HEK293 (cell line): ENCODE data around the gene TLK1.

Experiments used
- CTCF ChIA-PET: fragments of 350-600 bp; formaldehyde crosslinking; extraction: SDS; loops from one replicate; lab custom pipeline; 2021; ENCODE audit warnings: antibody characterized with exemption; lab: Yijun Ruan, JAX
- POLR2A ChIA-PET: fragments of 300-600 bp; formaldehyde crosslinking; extraction: SDS; loops from one replicate; lab custom pipeline; 2020; ENCODE audit warnings: antibody characterized with exemption, inconsistent platforms; lab: Yijun Ruan, JAX
- H3K27ac ChIP-seq: fragments of 200-500 bp; sonication (Bioruptor generic); 2 replicates; pipeline ENCODE4 v1.5.1; 2014; ENCODE audit warnings: low read depth, low read length, control low read depth, inconsistent platforms; ENCODE audit errors: extremely low read depth
- H3K36me3 ChIP-seq, 2 experiments: fragments of 200-500 bp in 1 of 2; sonication (Bioruptor generic) in 1 of 2; 1 replicate in 1 of 2; 2 replicates in 1 of 2; pipeline ENCODE4 v1.5.1; 2014 to 2017; ENCODE audit warnings: inconsistent platforms in 2 of 2, low read length in 2 of 2; ENCODE audit not compliant: control insufficient read depth in 2 of 2, insufficient read depth in 1 of 2
- H3K4me1 ChIP-seq: fragments of 200-500 bp; sonication (Bioruptor generic); 2 replicates; pipeline ENCODE4 v1.5.1; 2014; ENCODE audit warnings: mild to moderate bottlenecking, low read length, inconsistent platforms; ENCODE audit not compliant: control insufficient read depth, insufficient read depth
- H3K4me3 ChIP-seq: 2 replicates; pipeline ENCODE4 v1.5.1; 2011; ENCODE audit warnings: low read depth, mild to moderate bottlenecking, control low read depth, low read length, moderate library complexity
- H3K9me3 ChIP-seq: fragments of 200-500 bp; sonication (Bioruptor generic); 2 replicates; pipeline ENCODE4 v1.5.1; 2014; ENCODE audit warnings: low read depth, low read length, inconsistent platforms; ENCODE audit not compliant: control insufficient read depth, insufficient read depth
- KLF9 ChIP-seq: fragments of 450-650 bp; formaldehyde crosslinking; IDR thresholded peaks from 2 replicates; pipeline ENCODE4 v1.5.1; 2016; ENCODE audit warnings: missing biosample characterization, missing genetic modification characterization, low read depth
- ZNF112 ChIP-seq: fragments of 450-650 bp; formaldehyde crosslinking; IDR thresholded peaks from 2 replicates; pipeline ENCODE4 v1.5.0; 2017; ENCODE audit warnings: missing biosample characterization, missing genetic modification characterization
- ZNF223 ChIP-seq: fragments of 450-650 bp; formaldehyde crosslinking; IDR thresholded peaks from 2 replicates; pipeline ENCODE4 v1.5.1; 2016; ENCODE audit warnings: missing biosample characterization, missing genetic modification characterization
- ZNF248 ChIP-seq: fragments of 450-650 bp; formaldehyde crosslinking; IDR thresholded peaks from 2 replicates; pipeline ENCODE4 v1.5.1; 2017; ENCODE audit warnings: missing biosample characterization, missing genetic modification characterization
- ZNF37A ChIP-seq: fragments of 450-650 bp; IDR thresholded peaks from 2 replicates; pipeline ENCODE4 v1.5.1; 2018; ENCODE audit warnings: missing biosample characterization, missing genetic modification characterization
- ZNF555 ChIP-seq: fragments of 450-650 bp; formaldehyde crosslinking; conservative IDR thresholded peaks from 2 replicates; pipeline ENCODE4 v1.5.1; 2017; ENCODE audit warnings: missing biosample characterization, mild to moderate bottlenecking, missing genetic modification characterization, inconsistent platforms
- ZNF707 ChIP-seq: fragments of 450-650 bp; formaldehyde crosslinking; IDR thresholded peaks from 2 replicates; pipeline ENCODE4 v1.5.1; 2016; ENCODE audit warnings: missing biosample characterization, missing genetic modification characterization
- ZSCAN16 ChIP-seq: fragments of 450-650 bp; formaldehyde crosslinking; IDR thresholded peaks from 2 replicates; pipeline ENCODE4 v1.5.1; 2016; ENCODE audit warnings: missing biosample characterization, missing genetic modification characterization
- TF ChIP-seq, protein P1 (sequence below): fragments of 450-650 bp; formaldehyde crosslinking; IDR thresholded peaks from 2 replicates; pipeline ENCODE4 v1.5.1; 2016; ENCODE audit warnings: missing biosample characterization, missing genetic modification characterization
- TF ChIP-seq, protein P2 (sequence below): fragments of 450-650 bp; formaldehyde crosslinking; IDR thresholded peaks from 2 replicates; pipeline ENCODE4 v1.5.1; 2016; ENCODE audit warnings: missing biosample characterization, missing genetic modification characterization
- TF ChIP-seq, protein P3 (sequence below): fragments of 450-650 bp; formaldehyde crosslinking; IDR thresholded peaks from 2 replicates; pipeline ENCODE4 v1.5.1; 2016; ENCODE audit warnings: missing biosample characterization, missing genetic modification characterization
- TF ChIP-seq, protein P4 (sequence below): fragments of 450-650 bp; formaldehyde crosslinking; IDR thresholded peaks from 2 replicates; pipeline ENCODE4 v1.5.1; 2016; ENCODE audit warnings: missing biosample characterization, missing genetic modification characterization
- TF ChIP-seq, protein P5 (sequence below): fragments of 450-650 bp; formaldehyde crosslinking; IDR thresholded peaks from 2 replicates; pipeline ENCODE4 v1.5.1; 2016; ENCODE audit warnings: missing biosample characterization, missing genetic modification characterization, borderline replicate concordance
- TF ChIP-seq, protein P6 (sequence below): fragments of 450-650 bp; formaldehyde crosslinking; IDR thresholded peaks from 2 replicates; pipeline ENCODE4 v1.5.1; 2016; ENCODE audit warnings: missing biosample characterization, missing genetic modification characterization
- TF ChIP-seq, protein P7 (sequence below): fragments of 450-650 bp; formaldehyde crosslinking; IDR thresholded peaks from 2 replicates; pipeline ENCODE4 v1.5.1; 2016; ENCODE audit warnings: missing biosample characterization, missing genetic modification characterization

Gene TLK1

DNA sequence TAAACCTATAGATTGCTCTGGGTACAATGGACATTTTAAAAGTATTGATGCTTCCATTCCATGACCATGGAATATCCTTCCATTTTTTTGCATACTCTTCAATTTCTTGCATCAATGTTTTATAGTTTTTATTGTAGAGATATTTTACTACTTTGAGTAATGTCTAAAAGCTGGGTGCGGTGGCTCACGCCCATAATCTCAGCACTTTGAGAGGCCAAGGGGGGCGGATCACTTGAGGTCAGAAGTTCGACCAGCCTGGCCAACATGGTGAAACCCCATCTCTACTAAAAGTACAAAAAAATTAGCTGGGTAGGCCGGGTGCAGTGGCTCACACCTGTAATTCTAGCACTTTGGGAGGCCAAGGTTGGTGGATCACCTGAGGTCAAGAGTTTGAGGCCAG lies 88.5 kb downstream of the TLK1 start (continued):
- TF ChIP-seq ZNF37A (tag by site-specific recombination) = no peak
- TF ChIP-seq, protein P1, sequence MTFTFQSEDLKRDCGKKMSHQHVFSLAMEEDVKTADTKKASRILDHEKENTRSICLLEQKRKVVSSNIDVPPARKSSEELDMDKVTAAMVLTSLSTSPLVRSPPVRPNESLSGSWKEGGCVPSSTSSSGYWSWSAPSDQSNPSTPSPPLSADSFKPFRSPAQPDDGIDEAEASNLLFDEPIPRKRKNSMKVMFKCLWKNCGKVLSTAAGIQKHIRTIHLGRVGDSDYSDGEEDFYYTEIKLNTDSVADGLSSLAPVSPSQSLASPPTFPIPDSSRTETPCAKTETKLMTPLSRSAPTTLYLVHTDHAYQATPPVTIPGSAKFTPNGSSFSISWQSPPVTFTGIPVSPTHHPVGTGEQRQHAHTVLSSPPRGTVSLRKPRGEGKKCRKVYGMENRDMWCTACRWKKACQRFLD (tag by site-specific recombination) = no peak
- no peak for TF ChIP-seq KLF9

DNA sequence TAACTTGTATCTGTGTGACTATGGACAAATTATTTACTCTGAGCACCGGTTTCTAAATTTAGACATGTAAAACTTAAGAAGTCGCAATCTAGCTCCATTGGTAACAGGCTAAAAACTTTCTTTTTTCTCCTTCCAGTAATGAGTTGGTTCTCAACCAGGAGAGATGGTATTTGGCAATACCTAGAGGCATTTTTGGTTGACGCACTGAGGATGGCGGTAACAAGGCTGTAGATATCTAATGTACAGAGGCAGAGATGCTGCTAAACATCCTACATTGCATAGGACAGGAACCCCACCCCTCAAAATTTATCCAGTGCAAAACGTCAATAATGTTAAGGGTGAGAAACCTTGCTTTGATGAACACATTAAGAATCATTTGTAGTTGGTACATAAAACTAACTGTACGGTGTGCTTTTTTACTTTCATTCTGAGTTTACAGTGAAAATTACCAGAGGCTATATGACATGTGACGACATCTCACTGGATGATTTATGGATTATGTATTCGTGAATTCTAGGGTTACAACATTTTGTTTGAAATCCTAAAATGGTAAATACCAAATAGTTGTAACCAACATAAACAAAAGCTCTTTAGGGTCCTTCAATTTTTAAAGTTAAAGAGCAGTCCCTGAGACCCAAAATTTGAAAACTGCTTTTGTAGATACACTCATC lies 91.3 kb downstream of the TLK1 start:
- CTCF ChIA-PET = interaction anchor here (0.5 to 1.7 kb wide), 3 partner anchors 17 to 343 kb away, joined by 3 to 6 read pairs (median 3); no protein-coding TSS in a partner anchor
- no peak overlapping the region for H3K27ac ChIP-seq
- no peak overlapping the region for H3K4me3 ChIP-seq
- H3K36me3 ChIP-seq = peaks cover 0 to 6% of the 10 kb centered on the region in 2 experiments; a peak in 1 of 3 replicates
- no peaks in the 10 kb centered on the region for H3K4me1 ChIP-seq
- POLR2A ChIA-PET = no interaction called here
- H3K9me3 ChIP-seq = no peaks in the 10 kb centered on the region
- TF ChIP-seq, protein P2, sequence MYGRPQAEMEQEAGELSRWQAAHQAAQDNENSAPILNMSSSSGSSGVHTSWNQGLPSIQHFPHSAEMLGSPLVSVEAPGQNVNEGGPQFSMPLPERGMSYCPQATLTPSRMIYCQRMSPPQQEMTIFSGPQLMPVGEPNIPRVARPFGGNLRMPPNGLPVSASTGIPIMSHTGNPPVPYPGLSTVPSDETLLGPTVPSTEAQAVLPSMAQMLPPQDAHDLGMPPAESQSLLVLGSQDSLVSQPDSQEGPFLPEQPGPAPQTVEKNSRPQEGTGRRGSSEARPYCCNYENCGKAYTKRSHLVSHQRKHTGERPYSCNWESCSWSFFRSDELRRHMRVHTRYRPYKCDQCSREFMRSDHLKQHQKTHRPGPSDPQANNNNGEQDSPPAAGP (tag by site-specific recombination) = no peak
- TF ChIP-seq, protein P3, sequence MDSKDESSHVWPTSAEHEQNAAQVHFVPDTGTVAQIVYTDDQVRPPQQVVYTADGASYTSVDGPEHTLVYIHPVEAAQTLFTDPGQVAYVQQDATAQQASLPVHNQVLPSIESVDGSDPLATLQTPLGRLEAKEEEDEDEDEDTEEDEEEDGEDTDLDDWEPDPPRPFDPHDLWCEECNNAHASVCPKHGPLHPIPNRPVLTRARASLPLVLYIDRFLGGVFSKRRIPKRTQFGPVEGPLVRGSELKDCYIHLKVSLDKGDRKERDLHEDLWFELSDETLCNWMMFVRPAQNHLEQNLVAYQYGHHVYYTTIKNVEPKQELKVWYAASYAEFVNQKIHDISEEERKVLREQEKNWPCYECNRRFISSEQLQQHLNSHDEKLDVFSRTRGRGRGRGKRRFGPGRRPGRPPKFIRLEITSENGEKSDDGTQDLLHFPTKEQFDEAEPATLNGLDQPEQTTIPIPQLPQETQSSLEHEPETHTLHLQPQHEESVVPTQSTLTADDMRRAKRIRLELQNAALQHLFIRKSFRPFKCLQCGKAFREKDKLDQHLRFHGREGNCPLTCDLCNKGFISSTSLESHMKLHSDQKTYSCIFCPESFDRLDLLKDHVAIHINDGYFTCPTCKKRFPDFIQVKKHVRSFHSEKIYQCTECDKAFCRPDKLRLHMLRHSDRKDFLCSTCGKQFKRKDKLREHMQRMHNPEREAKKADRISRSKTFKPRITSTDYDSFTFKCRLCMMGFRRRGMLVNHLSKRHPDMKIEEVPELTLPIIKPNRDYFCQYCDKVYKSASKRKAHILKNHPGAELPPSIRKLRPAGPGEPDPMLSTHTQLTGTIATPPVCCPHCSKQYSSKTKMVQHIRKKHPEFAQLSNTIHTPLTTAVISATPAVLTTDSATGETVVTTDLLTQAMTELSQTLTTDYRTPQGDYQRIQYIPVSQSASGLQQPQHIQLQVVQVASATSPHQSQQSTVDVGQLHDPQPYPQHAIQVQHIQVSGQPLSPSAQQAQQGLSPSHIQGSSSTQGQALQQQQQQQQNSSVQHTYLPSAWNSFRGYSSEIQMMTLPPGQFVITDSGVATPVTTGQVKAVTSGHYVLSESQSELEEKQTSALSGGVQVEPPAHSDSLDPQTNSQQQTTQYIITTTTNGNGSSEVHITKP (tag by site-specific recombination) = no peak
- no peak for TF ChIP-seq ZNF248
- TF ChIP-seq ZNF223 (tag by site-specific recombination) = no peak
- TF ChIP-seq, protein P4, sequence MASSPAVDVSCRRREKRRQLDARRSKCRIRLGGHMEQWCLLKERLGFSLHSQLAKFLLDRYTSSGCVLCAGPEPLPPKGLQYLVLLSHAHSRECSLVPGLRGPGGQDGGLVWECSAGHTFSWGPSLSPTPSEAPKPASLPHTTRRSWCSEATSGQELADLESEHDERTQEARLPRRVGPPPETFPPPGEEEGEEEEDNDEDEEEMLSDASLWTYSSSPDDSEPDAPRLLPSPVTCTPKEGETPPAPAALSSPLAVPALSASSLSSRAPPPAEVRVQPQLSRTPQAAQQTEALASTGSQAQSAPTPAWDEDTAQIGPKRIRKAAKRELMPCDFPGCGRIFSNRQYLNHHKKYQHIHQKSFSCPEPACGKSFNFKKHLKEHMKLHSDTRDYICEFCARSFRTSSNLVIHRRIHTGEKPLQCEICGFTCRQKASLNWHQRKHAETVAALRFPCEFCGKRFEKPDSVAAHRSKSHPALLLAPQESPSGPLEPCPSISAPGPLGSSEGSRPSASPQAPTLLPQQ (tag by site-specific recombination) = no peak
- no peak for TF ChIP-seq ZNF707 (tag by site-specific recombination)
- TF ChIP-seq, protein P5, sequence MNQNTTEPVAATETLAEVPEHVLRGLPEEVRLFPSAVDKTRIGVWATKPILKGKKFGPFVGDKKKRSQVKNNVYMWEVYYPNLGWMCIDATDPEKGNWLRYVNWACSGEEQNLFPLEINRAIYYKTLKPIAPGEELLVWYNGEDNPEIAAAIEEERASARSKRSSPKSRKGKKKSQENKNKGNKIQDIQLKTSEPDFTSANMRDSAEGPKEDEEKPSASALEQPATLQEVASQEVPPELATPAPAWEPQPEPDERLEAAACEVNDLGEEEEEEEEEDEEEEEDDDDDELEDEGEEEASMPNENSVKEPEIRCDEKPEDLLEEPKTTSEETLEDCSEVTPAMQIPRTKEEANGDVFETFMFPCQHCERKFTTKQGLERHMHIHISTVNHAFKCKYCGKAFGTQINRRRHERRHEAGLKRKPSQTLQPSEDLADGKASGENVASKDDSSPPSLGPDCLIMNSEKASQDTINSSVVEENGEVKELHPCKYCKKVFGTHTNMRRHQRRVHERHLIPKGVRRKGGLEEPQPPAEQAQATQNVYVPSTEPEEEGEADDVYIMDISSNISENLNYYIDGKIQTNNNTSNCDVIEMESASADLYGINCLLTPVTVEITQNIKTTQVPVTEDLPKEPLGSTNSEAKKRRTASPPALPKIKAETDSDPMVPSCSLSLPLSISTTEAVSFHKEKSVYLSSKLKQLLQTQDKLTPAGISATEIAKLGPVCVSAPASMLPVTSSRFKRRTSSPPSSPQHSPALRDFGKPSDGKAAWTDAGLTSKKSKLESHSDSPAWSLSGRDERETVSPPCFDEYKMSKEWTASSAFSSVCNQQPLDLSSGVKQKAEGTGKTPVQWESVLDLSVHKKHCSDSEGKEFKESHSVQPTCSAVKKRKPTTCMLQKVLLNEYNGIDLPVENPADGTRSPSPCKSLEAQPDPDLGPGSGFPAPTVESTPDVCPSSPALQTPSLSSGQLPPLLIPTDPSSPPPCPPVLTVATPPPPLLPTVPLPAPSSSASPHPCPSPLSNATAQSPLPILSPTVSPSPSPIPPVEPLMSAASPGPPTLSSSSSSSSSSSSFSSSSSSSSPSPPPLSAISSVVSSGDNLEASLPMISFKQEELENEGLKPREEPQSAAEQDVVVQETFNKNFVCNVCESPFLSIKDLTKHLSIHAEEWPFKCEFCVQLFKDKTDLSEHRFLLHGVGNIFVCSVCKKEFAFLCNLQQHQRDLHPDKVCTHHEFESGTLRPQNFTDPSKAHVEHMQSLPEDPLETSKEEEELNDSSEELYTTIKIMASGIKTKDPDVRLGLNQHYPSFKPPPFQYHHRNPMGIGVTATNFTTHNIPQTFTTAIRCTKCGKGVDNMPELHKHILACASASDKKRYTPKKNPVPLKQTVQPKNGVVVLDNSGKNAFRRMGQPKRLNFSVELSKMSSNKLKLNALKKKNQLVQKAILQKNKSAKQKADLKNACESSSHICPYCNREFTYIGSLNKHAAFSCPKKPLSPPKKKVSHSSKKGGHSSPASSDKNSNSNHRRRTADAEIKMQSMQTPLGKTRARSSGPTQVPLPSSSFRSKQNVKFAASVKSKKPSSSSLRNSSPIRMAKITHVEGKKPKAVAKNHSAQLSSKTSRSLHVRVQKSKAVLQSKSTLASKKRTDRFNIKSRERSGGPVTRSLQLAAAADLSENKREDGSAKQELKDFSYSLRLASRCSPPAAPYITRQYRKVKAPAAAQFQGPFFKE (tag by site-specific recombination) = no peak
- TF ChIP-seq ZNF112 (tag by site-specific recombination) = no peak
- TF ChIP-seq, protein P6, sequence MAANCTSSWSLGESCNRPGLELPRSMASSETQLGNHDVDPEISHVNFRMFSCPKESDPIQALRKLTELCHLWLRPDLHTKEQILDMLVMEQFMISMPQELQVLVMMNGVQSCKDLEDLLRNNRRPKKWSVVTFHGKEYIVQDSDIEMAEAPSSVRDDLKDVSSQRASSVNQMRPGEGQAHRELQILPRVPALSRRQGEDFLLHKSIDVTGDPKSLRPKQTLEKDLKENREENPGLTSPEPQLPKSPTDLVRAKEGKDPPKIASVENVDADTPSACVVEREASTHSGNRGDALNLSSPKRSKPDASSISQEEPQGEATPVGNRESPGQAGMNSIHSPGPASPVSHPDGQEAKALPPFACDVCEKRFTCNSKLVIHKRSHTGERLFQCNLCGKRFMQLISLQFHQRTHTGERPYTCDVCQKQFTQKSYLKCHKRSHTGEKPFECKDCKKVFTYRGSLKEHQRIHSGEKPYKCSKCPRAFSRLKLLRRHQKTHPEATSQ = no peak
- TF ChIP-seq, protein P7, sequence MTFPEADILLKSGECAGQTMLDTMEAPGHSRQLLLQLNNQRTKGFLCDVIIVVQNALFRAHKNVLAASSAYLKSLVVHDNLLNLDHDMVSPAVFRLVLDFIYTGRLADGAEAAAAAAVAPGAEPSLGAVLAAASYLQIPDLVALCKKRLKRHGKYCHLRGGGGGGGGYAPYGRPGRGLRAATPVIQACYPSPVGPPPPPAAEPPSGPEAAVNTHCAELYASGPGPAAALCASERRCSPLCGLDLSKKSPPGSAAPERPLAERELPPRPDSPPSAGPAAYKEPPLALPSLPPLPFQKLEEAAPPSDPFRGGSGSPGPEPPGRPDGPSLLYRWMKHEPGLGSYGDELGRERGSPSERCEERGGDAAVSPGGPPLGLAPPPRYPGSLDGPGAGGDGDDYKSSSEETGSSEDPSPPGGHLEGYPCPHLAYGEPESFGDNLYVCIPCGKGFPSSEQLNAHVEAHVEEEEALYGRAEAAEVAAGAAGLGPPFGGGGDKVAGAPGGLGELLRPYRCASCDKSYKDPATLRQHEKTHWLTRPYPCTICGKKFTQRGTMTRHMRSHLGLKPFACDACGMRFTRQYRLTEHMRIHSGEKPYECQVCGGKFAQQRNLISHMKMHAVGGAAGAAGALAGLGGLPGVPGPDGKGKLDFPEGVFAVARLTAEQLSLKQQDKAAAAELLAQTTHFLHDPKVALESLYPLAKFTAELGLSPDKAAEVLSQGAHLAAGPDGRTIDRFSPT (tag by site-specific recombination) = no peak
- TF ChIP-seq ZNF555 (tag by site-specific recombination) = no peak
- TF ChIP-seq ZSCAN16 (tag by site-specific recombination) = no peak
